KMS-11 (cell line): ENCODE data around the gene RECK.

Experiments
- H2AFZ ChIP-seq: fragments of 200-600 bp; sonication (generic); 2 replicates; pipeline ENCODE4 v1.6.1; 2016; ENCODE audit warnings: antibody characterized with exemption, mixed run types, low read depth
- H3K27ac ChIP-seq: fragments of 200-600 bp; sonication (generic); 2 replicates; pipeline ENCODE4 v1.6.1; 2016; ENCODE audit warnings: mild to moderate bottlenecking, mixed run types
- H3K27me3 ChIP-seq: fragments of 200-600 bp; sonication (generic); 2 replicates; pipeline ENCODE4 v1.6.1; 2017; ENCODE audit warnings: mild to moderate bottlenecking, low read depth, mixed run types, moderate library complexity; ENCODE audit not compliant: insufficient read depth
- H3K36me3 ChIP-seq: fragments of 200-600 bp; sonication (generic); 2 replicates; pipeline ENCODE4 v1.6.1; 2017; ENCODE audit warnings: mild to moderate bottlenecking, mixed run types; ENCODE audit not compliant: insufficient read depth
- H3K4me1 ChIP-seq: fragments of 200-600 bp; sonication (generic); 2 replicates; pipeline ENCODE4 v1.6.1; 2016; ENCODE audit warnings: mild to moderate bottlenecking, low read depth, mixed run types; ENCODE audit not compliant: poor library complexity, severe bottlenecking
- H3K4me2 ChIP-seq: fragments of 200-600 bp; sonication (generic); 2 replicates; pipeline ENCODE4 v1.7.0; 2016; ENCODE audit warnings: mild to moderate bottlenecking, mixed run types
- H3K4me3 ChIP-seq: fragments of 200-600 bp; sonication (generic); IDR thresholded peaks from 2 replicates; pipeline ENCODE4 v1.6.1; 2017; ENCODE audit warnings: low read depth, low read length, mixed read lengths; ENCODE audit not compliant: insufficient read depth
- H3K79me2 ChIP-seq: fragments of 200-600 bp; sonication (generic); 2 replicates; pipeline ENCODE4 v1.6.1; 2016; ENCODE audit warnings: low read depth, mixed run types; ENCODE audit not compliant: insufficient read depth
- H3K9ac ChIP-seq: fragments of 200-600 bp; sonication (generic); 2 replicates; pipeline ENCODE4 v1.6.1; 2016; ENCODE audit warnings: mild to moderate bottlenecking, mixed run types
- H4K20me1 ChIP-seq: fragments of 200-600 bp; sonication (generic); 2 replicates; pipeline ENCODE4 v1.6.1; 2016; ENCODE audit warnings: mild to moderate bottlenecking, mixed run types; ENCODE audit not compliant: insufficient read depth
- CTCF ChIP-seq: fragments of 200-600 bp; sonication (generic); conservative IDR thresholded peaks from 2 replicates; pipeline ENCODE4 v1.6.1; 2017; ENCODE audit warnings: low read depth, mild to moderate bottlenecking, antibody characterized with exemption, low read length, moderate library complexity, mixed read lengths

RECK gene

DNA sequence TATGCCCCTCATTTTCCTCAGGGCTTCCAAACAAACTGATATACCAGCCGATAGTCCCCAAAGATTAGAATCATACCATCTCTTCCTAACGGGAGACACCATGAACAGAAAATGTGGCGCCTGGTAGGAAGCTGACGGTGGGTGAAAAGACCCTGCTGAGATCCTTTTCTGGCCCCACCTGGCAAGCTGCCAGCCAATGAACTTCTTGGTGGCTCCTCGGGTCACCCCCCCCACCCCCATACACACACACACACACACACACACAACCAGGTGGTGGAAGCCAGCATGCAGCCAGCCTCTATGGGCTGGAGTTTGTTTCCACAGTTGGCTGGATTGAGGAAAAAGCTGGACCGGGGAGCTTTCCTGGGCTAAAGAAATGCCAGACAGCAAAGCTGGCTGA is 127.7 kb downstream of the RECK start:
- no peaks in the 10 kb centered on the region for H3K27me3 ChIP-seq
- no peak overlapping the region for H3K4me2 ChIP-seq
- TF ChIP-seq CTCF = no peak
- no peaks in the 10 kb centered on the region for H3K79me2 ChIP-seq
- H3K36me3 ChIP-seq = no peaks in the 10 kb centered on the region
- no peak overlapping the region for H3K4me3 ChIP-seq
- no peaks in the 10 kb centered on the region for H4K20me1 ChIP-seq
- no peak overlapping the region for H2AFZ ChIP-seq
- H3K4me1 ChIP-seq = no peaks in the 10 kb centered on the region
- no peak overlapping the region for H3K9ac ChIP-seq
- H3K27ac ChIP-seq = no peak overlapping the region

DNA sequence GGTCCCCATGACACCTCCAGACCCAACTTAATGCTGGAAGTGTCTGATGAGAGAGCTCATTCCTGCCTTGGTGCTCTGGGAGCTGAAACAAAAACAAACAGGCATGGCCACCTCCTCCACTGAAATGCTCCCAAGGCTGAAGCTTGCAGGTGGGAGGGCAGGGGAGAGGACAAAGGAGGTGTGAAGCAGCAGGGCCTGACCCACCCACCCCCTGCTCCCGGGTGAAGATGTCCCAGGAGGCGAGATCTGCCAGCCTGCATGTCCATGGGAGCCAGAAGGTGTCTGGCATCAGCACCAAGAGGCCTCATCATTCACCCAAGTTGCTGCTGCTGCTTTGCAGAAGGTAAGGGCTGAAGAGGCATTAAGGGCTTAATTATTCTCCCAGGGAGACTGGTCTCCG is 128.3 kb downstream of the RECK start:
- Histone ChIP-seq H3K9ac (no peak overlapping the region), H2AFZ (no peak overlapping the region), H3K4me2 (no peak overlapping the region), H4K20me1 (no peaks in the 10 kb centered on the region), H3K4me3 (no peak overlapping the region), H3K4me1 (no peaks in the 10 kb centered on the region), H3K79me2 (no peaks in the 10 kb centered on the region), H3K27ac (no peak overlapping the region), H3K36me3 (no peaks in the 10 kb centered on the region), H3K27me3 (no peaks in the 10 kb centered on the region)
- no peak for TF ChIP-seq CTCF

DNA sequence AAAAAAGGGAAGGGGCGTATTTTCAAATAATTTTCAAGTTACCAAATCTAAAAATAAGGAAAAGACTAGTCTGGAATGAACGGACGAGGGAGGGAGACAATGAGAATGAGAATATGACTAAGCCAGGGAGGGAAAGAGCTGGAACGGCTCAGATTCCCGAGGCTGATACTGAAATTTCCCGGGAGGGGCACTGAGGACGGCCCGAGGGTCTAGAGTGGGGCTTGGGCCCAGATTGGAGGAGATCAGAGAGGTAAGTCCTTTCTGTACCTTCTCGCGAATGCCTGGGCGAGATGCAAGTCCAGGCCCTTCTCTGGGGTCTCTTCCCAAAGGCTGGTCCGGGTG is 129.1 kb downstream of the RECK start:
- no peaks in the 10 kb centered on the region for H3K4me1 ChIP-seq
- H3K4me3 ChIP-seq = no peak overlapping the region
- no peaks in the 10 kb centered on the region for H3K79me2 ChIP-seq
- H3K4me2 ChIP-seq = peak overlapping the region; percentile 79; the same call in 1 of the 2 replicates
- no peak overlapping the region for H3K27ac ChIP-seq
- H2AFZ ChIP-seq = no peak overlapping the region
- H3K36me3 ChIP-seq = no peaks in the 10 kb centered on the region
- TF ChIP-seq CTCF = no peak
- no peak overlapping the region for H3K9ac ChIP-seq
- no peaks in the 10 kb centered on the region for H3K27me3 ChIP-seq
- H4K20me1 ChIP-seq = no peaks in the 10 kb centered on the region

GRCh38 chr9:36166168-36166927 is 129.6 kb downstream of the RECK start:
- H3K9ac ChIP-seq = no peak overlapping the region
- no peaks in the 10 kb centered on the region for H3K36me3 ChIP-seq
- H2AFZ ChIP-seq = peak overlapping the region; percentile 90
- no peaks in the 10 kb centered on the region for H3K4me1 ChIP-seq
- no peaks in the 10 kb centered on the region for H3K27me3 ChIP-seq
- no peaks in the 10 kb centered on the region for H4K20me1 ChIP-seq
- no peaks in the 10 kb centered on the region for H3K79me2 ChIP-seq
- no peak overlapping the region for H3K4me3 ChIP-seq
- peak overlapping the region; percentile 79 for H3K4me2 ChIP-seq
- TF ChIP-seq CTCF = peak; percentile 80
- no peak overlapping the region for H3K27ac ChIP-seq
